ENCODE results near the gene GP1BA.
A peak's percentile ranks its signal among the peaks of the same experiment; 100 is the strongest.

The GP1BA gene

GRCh38 chr17:4953451-4953961, 21.4 kb downstream of the GP1BA start:
- Histone ChIP-seq H3K9me3 (ENCODE audit: low read length) (peaks cover 4% of the 10 kb centered on the region), H3K4me3 (ENCODE audit: low read length) (no peak overlapping the region)

DNA sequence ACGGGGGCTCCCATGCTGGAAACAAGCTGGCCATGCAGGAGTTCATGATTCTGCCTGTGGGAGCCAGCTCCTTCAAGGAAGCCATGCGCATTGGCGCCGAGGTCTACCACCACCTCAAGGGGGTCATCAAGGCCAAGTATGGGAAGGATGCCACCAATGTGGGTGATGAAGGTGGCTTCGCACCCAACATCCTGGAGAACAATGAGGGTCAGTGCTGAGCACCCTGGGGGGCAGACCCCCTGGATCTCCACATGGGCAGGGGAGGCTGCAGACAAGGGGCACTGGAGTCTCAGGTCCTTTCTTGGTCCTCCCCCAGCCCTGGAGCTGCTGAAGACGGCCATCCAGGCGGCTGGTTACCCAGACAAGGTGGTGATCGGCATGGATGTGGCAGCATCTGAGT, 23.0 kb downstream of the GP1BA start:
- Histone ChIP-seq H3K27me3 (ENCODE audit: insufficient read depth, low read length) (no peaks in the 10 kb centered on the region), H2AFZ (ENCODE audit: low read depth, low read length) (no peak overlapping the region), H3K36me3 (ENCODE audit: insufficient read depth, low read length) (peaks cover 24% of the 10 kb centered on the region), H3K9me3 (ENCODE audit: low read length) (peaks cover 4% of the 10 kb centered on the region), H3K4me1 (ENCODE audit: insufficient read depth, low read length) (peaks cover 17% of the 10 kb centered on the region), H3K4me3 (ENCODE audit: low read length) (no peak overlapping the region)

More at GRCh38 chr17:4953451-4953961, 21.4 kb downstream of the GP1BA start:
- no peaks in the 10 kb centered on the region for H3K27me3 ChIP-seq (ENCODE audit: insufficient read depth, low read length)
- H3K36me3 ChIP-seq (ENCODE audit: insufficient read depth, low read length), result peaks cover 13% of the 10 kb centered on the region
- H2AFZ ChIP-seq (ENCODE audit: low read depth, low read length), result no peak overlapping the region
- H3K4me1 ChIP-seq (ENCODE audit: insufficient read depth, low read length), result peaks cover 19% of the 10 kb centered on the region

DNA sequence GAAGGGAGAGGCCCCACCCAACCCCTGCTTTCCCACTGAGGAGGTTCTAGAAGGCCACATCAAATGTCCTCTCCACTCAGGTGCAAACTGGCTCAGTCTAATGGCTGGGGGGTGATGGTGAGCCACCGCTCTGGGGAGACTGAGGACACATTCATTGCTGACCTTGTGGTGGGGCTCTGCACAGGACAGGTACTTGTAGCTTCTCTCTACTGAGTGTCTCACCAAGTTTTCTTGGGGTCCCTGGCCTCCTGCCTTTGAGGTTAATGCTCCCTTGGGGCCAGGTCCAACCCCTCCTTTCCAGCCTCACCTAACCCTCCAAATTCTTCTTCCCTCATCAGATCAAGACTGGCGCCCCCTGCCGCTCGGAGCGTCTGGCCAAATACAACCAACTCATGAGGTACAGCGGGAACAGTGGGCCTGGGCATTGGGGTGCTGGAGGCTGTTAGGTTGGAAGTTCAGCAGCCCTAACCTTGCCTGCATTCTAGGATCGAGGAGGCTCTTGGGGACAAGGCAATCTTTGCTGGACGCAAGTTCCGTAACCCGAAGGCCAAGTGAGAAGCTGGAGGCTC, 24.5 kb downstream of the GP1BA start:
- Histone ChIP-seq H2AFZ (ENCODE audit: low read depth, low read length) (no peak overlapping the region), H3K36me3 (ENCODE audit: insufficient read depth, low read length) (peaks cover 32% of the 10 kb centered on the region), H3K4me1 (ENCODE audit: insufficient read depth, low read length) (peaks cover 4% of the 10 kb centered on the region), H3K27me3 (ENCODE audit: insufficient read depth, low read length) (no peaks in the 10 kb centered on the region), H3K4me3 (ENCODE audit: low read length) (no peak overlapping the region), H3K9me3 (ENCODE audit: low read length) (peaks cover 4% of the 10 kb centered on the region)

- H2AFZ ChIP-seq (ENCODE audit: low read depth, low read length), result no peak overlapping the region
- H3K27me3 ChIP-seq (ENCODE audit: insufficient read depth, low read length), result no peaks in the 10 kb centered on the region
- peaks cover 35% of the 10 kb centered on the region for H3K36me3 ChIP-seq (ENCODE audit: insufficient read depth, low read length)
- H3K4me1 ChIP-seq (ENCODE audit: insufficient read depth, low read length), result no peaks in the 10 kb centered on the region
- peaks cover 4% of the 10 kb centered on the region for H3K9me3 ChIP-seq (ENCODE audit: low read length)
- H3K4me3 ChIP-seq (ENCODE audit: low read length), result no peak overlapping the region
Observed at GRCh38 chr17:4958102-4958501, 26.0 kb downstream of the GP1BA start.

GRCh38 chr17:4959261-4959965, 27.3 kb downstream of the GP1BA start:
- H2AFZ ChIP-seq (ENCODE audit: low read depth, low read length), result no peak overlapping the region
- H3K27me3 ChIP-seq (ENCODE audit: insufficient read depth, low read length), result no peaks in the 10 kb centered on the region
- peaks cover 4% of the 10 kb centered on the region for H3K9me3 ChIP-seq (ENCODE audit: low read length)
- H3K4me1 ChIP-seq (ENCODE audit: insufficient read depth, low read length), result no peaks in the 10 kb centered on the region
- peaks cover 35% of the 10 kb centered on the region for H3K36me3 ChIP-seq (ENCODE audit: insufficient read depth, low read length)
- H3K4me3 ChIP-seq (ENCODE audit: low read length), result no peak overlapping the region

DNA sequence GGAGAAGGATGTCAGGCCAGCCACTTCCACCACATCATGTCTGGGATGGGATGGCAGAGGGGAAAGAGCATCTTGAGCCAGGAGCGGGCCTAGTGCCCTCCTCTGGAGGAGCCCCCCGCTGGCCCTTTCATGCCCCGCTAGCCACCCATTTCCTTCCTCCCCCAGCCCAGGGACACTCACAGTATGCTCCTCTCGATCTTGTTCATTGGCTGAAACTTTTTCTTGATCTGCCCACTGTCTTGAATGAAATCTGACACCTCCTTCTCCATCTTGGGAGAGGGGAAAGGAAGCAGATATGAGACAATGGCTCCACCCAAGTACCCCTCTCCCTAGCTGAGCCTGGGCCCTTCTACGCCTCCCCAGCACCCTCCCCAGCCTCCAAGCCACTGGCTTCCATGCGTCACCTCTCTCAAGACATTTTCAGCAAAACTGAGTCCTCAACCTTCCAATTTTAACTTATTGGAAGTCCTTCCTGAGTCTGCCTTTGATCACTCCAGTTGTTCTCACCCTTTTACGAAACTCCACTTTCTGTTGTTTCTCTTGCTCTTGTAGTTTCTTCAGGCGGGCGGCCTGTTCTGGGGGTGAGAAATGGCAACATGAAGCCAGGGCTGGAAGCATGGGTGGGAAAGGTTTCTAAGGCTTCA, 28.3 kb downstream of the GP1BA start:
- H3K4me1 ChIP-seq (ENCODE audit: insufficient read depth, low read length), result no peaks in the 10 kb centered on the region
- peaks cover under 1% of the 10 kb centered on the region for H3K9me3 ChIP-seq (ENCODE audit: low read length)
- H3K36me3 ChIP-seq (ENCODE audit: insufficient read depth, low read length), result peaks cover 35% of the 10 kb centered on the region
- no peaks in the 10 kb centered on the region for H3K27me3 ChIP-seq (ENCODE audit: insufficient read depth, low read length)
- H3K4me3 ChIP-seq (ENCODE audit: low read length), result no peak overlapping the region
- H2AFZ ChIP-seq (ENCODE audit: low read depth, low read length), result no peak overlapping the region

- peaks cover 20% of the 10 kb centered on the region for H3K4me1 ChIP-seq (ENCODE audit: insufficient read depth, low read length)
- H3K4me3 ChIP-seq (ENCODE audit: low read length), result no peak overlapping the region
- peaks cover 8% of the 10 kb centered on the region for H3K36me3 ChIP-seq (ENCODE audit: insufficient read depth, low read length)
- no peaks in the 10 kb centered on the region for H3K9me3 ChIP-seq (ENCODE audit: low read length)
- H3K27me3 ChIP-seq (ENCODE audit: insufficient read depth, low read length), result no peaks in the 10 kb centered on the region
- no peak overlapping the region for H2AFZ ChIP-seq (ENCODE audit: low read depth, low read length)
Observed at GRCh38 chr17:4965311-4965986, 33.4 kb downstream of the GP1BA start.

GRCh38 chr17:4966844-4967538, 34.9 kb downstream of the GP1BA start:
- Histone ChIP-seq H2AFZ (ENCODE audit: low read depth, low read length) (peak overlapping the region; percentile 13), H3K4me1 (ENCODE audit: insufficient read depth, low read length) (peaks cover 20% of the 10 kb centered on the region), H3K9me3 (ENCODE audit: low read length) (no peaks in the 10 kb centered on the region), H3K4me3 (ENCODE audit: low read length) (peak overlapping the region; percentile 92), H3K27me3 (ENCODE audit: insufficient read depth, low read length) (no peaks in the 10 kb centered on the region), H3K36me3 (ENCODE audit: insufficient read depth, low read length) (peaks cover 3% of the 10 kb centered on the region)

GRCh38 chr17:4967539-4968485, 35.7 kb downstream of the GP1BA start, which contains the start of gene SPAG7:
Gene SPAG7 (minus strand): TSS chr17:4967817. CDS start chr17:4967804, 13 bp downstream.
- peaks cover 3% of the 10 kb centered on the region for H3K36me3 ChIP-seq (ENCODE audit: insufficient read depth, low read length)
- H3K27me3 ChIP-seq (ENCODE audit: insufficient read depth, low read length), result no peaks in the 10 kb centered on the region
- no peaks in the 10 kb centered on the region for H3K9me3 ChIP-seq (ENCODE audit: low read length)
- peak within 1 kb of the TSS; percentile 24 for H2AFZ ChIP-seq (ENCODE audit: low read depth, low read length)
- peak within 1 kb of the TSS; percentile 92 for H3K4me3 ChIP-seq (ENCODE audit: low read length)
- peaks cover 20% of the 10 kb centered on the region for H3K4me1 ChIP-seq (ENCODE audit: insufficient read depth, low read length)

DNA sequence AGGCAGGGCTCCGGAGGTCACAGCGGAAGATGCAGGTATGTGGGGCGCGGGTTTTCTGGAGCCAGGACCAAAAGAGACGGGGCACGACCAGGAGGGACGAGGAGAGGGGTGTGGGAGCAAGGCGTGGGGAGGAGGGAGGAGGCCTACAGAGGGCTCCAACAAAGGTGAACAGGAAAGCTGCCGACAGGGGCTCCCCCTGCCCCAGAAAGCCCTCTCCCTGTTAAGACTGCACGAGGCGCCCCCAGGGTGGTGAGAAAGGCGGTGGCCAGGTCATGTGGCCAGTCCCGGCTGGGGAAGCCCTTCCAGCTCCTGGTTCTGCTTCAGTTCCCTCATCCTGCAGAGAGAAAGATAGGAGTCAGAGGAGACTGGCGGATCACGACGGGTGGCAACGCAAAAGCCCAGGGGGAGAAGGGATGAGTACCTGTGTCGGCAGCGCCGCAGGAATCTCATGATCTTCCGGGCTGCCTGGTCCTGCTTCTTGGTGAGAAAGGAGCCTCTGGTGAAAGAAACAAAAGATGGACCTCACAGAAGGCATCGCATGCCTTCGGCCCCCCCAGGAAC, 36.5 kb downstream of the GP1BA start:
- Histone ChIP-seq H3K4me1 (ENCODE audit: insufficient read depth, low read length) (peaks cover 20% of the 10 kb centered on the region), H3K36me3 (ENCODE audit: insufficient read depth, low read length) (peaks cover 3% of the 10 kb centered on the region), H3K4me3 (ENCODE audit: low read length) (peak overlapping the region; percentile 92), H3K9me3 (ENCODE audit: low read length) (no peaks in the 10 kb centered on the region), H2AFZ (ENCODE audit: low read depth, low read length) (peak overlapping the region; percentile 24), H3K27me3 (ENCODE audit: insufficient read depth, low read length) (no peaks in the 10 kb centered on the region)

DNA sequence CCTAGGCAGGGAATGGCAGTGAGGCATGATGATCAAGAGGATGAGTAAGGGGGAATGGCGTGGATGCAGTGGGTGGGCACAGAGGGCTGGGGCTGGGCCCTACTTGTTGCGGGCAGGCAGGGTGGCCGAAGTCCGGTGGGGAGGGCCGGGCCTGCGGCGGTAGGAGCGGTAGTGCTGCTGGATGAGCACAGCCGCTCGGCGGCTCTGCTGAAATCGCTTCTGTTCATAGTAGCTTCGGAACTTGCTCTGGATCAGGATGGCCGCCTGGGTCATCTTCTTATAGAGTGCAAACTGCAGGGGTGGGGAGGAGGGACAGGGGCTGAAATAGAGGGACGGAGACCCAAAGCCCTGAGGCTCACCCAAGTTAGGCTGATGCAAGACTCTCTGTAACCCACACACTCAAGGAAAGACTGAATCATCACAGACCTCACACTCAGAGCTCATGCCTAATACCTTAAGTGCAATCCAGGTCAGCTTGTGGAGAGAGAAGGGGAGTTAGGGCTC, 37.0 kb downstream of the GP1BA start:
- no peaks in the 10 kb centered on the region for H3K27me3 ChIP-seq (ENCODE audit: insufficient read depth, low read length)
- peaks cover 3% of the 10 kb centered on the region for H3K36me3 ChIP-seq (ENCODE audit: insufficient read depth, low read length)
- H3K4me3 ChIP-seq (ENCODE audit: low read length), result peak overlapping the region; percentile 92
- H2AFZ ChIP-seq (ENCODE audit: low read depth, low read length), result no peak overlapping the region
- peaks cover 20% of the 10 kb centered on the region for H3K4me1 ChIP-seq (ENCODE audit: insufficient read depth, low read length)
- no peaks in the 10 kb centered on the region for H3K9me3 ChIP-seq (ENCODE audit: low read length)

Data from neuron (in vitro differentiated cells).